Measurements from ENCODE around the gene CD101.

- no peak for TF ChIP-seq POLR2A (IDR thresholded peaks at IDR 0.05)
- TF ChIP-seq CTCF (IDR thresholded peaks at IDR 0.05), result no peak
These were observed 45.7 kb downstream of the CD101 start for GRCh38 chr1:117047271-117047670.
